Measurements from ENCODE around the gene CLASP1. TPM values are rescaled to one million over a fixed set of nuclear protein-coding genes. Genes with fewer than 3 reads are reported as not detected.
A peak's percentile ranks its signal among the peaks of the same experiment; 100 is the strongest.
"Not testable (repeated sequence)": the region's sequence is repeated elsewhere in the genome, so short reads cannot be mapped to it uniquely, and the experiment has no call there.

Gene CLASP1
- polyA plus RNA-seq, 10 donors, result 44.5 to 75.7 (median 54.0) TPM

GRCh38 chr2:121617042-121617599 is 32.1 kb downstream of the CLASP1 start:
- DNase-seq, result no peak

- DNase-seq, result no peak
Observed at GRCh38 chr2:121613774-121614173, 35.5 kb downstream of the CLASP1 start.

- no peak for DNase-seq
Observed at GRCh38 chr2:121613152-121613551, 36.1 kb downstream of the CLASP1 start.

GRCh38 chr2:121611730-121612705 is 37.2 kb downstream of the CLASP1 start:
- no peak for DNase-seq

- DNase-seq, result not testable (repeated sequence)
Observed at GRCh38 chr2:121611048-121611649, 38.1 kb downstream of the CLASP1 start.

GRCh38 chr2:121610487-121610874 is 38.8 kb downstream of the CLASP1 start:
- DNase-seq, result not testable (repeated sequence)

GRCh38 chr2:121608967-121609366 is 40.3 kb downstream of the CLASP1 start:
- no peak for DNase-seq

GRCh38 chr2:121608367-121608766 is 40.9 kb downstream of the CLASP1 start:
- no peak for DNase-seq

- DNase-seq, result peak in 2 of 3 donors; percentile 21 to 33
Observed at GRCh38 chr2:121605820-121606733, 43.2 kb downstream of the CLASP1 start.

- DNase-seq, result no peak
Observed at GRCh38 chr2:121603185-121603584, 46.1 kb downstream of the CLASP1 start.

- no peak for DNase-seq
Observed at GRCh38 chr2:121599963-121600651, 49.2 kb downstream of the CLASP1 start.

- DNase-seq, result no peak
Observed at GRCh38 chr2:121598087-121598486, 51.2 kb downstream of the CLASP1 start.

GRCh38 chr2:121596221-121597080 is 52.8 kb downstream of the CLASP1 start:
- peak; percentile 44 to 71 (median 52) for DNase-seq

- peak in 1 of 3 donors; percentile 24 for DNase-seq
Observed at GRCh38 chr2:121595012-121595891, 54.0 kb downstream of the CLASP1 start.

- no peak for DNase-seq
Observed at GRCh38 chr2:121591199-121591598, 58.1 kb downstream of the CLASP1 start.

- no peak for DNase-seq
Observed at GRCh38 chr2:121588357-121588756, 60.9 kb downstream of the CLASP1 start.

- DNase-seq, result no peak
Observed at GRCh38 chr2:121587131-121587530, 62.1 kb downstream of the CLASP1 start.

GRCh38 chr2:121584741-121585140 is 64.5 kb downstream of the CLASP1 start:
- DNase-seq, result no peak

- DNase-seq, result no peak
Observed at GRCh38 chr2:121583555-121583954, 65.7 kb downstream of the CLASP1 start.
